GM21576 (cell line): ENCODE measurements around the gene ZSCAN10.
A peak's percentile ranks its signal among the peaks of the same experiment; 100 is the strongest.

ENCODE experiments used
- ATAC-seq: cut with Tn5 transposase; IDR thresholded peaks from one replicate; pipeline ENCODE4 v1.9.1; 2021; ENCODE audit warnings: mild to moderate bottlenecking, moderate library complexity; ENCODE audit not compliant: unreplicated experiment

Gene ZSCAN10

DNA sequence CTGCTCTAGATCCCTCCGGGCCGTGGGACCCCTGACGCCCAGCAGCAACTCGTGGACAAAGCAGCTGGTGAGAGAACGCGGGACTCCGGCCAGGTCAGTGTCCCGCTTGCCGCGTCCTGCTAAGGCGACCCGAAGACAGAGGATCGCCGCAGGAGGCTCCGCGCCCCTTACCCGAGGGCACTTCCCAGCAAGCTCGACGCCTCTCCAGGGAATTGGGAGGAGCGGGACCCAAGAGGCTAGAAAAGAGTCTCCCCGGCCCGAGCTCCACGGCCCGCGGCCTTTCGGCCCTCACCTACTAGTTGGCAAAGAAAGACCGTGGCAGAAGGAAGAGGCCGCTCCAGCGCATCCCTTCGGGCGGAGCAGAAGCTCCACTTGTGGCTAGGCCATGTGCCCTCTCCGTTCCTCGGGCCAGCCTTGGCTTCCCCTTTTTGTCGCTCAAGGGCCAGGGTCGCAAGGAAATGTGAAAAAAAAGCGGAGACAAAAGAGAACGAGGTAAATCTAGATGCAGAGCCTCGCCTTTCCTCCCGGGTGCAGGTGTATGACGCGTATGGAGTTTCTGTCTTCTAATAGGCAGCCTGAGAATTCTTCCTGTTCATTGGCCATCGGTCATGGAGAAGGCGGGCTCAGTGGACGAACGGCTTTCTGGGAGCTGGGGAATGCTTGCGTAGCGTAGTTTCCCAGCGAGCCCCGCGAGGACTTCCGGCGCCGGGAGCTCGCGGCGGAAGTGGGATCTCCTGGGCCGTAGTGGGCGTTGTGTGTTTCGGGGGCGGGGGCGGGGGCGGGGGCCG lies 35.4 kb upstream of the ZSCAN10 start, which contains the start of gene ZNF213:
Gene ZNF213, plus strand, starts transcription at position 692 of the 788 bp plus-strand sequence. CDS start 2,252 bp downstream, outside the sequence.
- ATAC-seq, result peak; percentile 91

DNA sequence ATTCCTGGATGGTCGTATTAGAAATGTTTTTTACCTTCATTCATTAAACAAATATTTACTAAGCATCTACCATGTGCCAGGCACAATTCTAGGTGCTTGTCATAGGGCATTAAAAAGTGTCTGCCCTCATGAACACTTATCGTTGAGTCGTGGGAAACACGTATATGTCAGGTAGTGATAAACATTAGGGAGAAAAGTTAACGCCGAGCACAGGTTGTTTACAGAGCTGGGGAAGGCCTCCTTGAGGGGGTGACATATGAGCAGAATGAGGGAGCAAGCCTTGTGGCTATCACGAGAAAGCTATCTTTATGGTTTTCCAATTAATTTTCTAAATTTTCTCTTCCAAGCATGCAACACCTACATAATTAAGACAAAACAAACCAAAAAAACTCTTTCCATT lies 34.8 kb upstream of the ZSCAN10 start:
- no peak for ATAC-seq

DNA sequence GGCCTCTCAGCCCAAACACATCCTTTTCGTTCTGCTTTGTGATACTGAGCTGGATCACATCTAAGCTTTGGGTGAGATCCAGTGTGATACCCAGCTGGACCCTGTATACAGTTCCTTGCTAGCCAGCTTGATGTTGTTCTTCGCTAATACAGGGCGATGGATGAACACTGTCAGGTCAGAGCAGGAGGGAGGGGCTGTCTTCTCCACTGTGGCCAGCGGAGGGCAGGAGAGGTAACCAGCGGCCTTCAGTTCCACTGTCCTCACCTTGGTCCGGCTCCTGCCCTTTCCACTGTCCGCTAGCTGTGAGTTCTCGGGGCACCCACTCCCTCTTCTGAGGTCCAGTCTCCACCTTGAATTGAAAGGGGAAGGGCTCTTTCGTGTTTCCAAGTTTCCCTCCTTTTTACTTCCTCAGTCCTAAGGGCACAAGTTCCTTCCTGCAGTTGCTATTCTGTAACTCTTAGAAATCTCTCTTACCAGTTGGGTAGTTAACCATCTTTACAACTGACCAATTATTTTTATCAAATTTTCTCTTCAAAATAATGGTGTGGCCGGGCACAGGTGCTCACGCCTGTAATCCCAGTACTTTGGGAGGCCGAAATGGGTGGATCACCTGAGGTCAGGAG lies 32.8 kb upstream of the ZSCAN10 start:
- ATAC-seq, result no peak

DNA sequence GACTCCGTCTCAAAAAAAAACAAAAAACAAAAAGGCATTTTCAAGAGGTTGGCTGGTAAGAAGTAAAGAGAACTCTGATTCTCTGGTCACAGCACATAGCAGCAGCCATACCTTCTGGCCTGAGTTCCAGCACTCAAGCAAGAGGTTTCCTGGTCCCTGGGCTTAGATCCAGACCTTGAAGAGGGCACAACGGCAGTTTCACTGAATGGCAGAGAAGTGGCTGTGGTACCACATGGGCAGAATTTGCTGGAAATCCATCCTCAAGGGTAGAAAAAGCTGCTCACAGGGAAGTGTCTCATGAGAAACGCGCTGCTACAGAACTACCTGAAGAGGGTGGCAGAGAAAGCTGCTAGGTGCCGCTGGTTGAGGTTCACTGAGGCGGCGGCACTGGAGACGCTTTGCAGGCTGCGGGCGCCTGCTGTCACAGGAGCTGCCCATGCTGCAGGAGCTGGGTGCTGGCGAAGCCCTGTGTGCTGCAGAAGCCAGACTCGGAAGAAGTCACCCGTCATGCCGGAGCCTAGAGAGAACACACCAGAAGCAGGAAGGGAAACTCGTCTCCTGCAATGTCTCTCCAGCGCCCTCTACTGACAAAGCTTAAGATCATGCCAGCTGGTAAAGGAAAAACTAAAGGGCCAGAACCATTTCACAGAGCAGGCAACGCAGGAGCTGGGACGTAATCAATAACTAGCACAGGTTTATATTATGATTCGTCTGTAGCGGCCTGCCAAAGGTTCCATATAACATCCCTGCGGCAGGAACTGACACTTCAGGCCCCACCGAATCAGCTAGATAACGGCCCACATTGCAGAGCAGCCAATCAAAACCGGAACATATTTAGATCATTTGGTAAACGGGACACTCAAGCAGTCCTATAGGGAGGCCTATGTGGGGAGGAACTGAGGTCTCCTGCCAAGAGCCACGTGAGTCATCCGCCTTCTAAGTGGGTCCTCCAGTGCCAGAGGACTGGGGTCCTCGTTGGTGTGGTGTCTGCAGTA lies 30.3 kb upstream of the ZSCAN10 start:
- peak; percentile 54 for ATAC-seq

DNA sequence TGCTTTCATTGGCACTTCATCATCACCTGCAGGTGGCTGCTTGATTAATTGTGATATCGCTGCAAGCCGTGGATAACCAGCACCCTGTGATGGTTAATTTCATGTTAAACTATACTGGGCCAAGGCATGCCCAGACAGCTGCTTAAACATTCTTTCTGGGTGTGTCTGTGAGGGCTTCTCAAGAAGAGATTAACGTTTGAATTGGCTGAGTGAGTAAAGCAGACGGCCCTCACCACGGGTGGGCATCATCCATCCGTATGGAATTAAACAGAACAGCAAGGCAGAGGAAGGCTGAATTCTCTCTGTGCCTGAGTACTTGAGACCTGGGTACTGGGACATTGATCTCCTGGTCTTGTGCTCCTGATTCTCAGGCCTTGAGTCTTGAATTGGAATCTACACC lies 28.7 kb upstream of the ZSCAN10 start:
- no peak for ATAC-seq

DNA sequence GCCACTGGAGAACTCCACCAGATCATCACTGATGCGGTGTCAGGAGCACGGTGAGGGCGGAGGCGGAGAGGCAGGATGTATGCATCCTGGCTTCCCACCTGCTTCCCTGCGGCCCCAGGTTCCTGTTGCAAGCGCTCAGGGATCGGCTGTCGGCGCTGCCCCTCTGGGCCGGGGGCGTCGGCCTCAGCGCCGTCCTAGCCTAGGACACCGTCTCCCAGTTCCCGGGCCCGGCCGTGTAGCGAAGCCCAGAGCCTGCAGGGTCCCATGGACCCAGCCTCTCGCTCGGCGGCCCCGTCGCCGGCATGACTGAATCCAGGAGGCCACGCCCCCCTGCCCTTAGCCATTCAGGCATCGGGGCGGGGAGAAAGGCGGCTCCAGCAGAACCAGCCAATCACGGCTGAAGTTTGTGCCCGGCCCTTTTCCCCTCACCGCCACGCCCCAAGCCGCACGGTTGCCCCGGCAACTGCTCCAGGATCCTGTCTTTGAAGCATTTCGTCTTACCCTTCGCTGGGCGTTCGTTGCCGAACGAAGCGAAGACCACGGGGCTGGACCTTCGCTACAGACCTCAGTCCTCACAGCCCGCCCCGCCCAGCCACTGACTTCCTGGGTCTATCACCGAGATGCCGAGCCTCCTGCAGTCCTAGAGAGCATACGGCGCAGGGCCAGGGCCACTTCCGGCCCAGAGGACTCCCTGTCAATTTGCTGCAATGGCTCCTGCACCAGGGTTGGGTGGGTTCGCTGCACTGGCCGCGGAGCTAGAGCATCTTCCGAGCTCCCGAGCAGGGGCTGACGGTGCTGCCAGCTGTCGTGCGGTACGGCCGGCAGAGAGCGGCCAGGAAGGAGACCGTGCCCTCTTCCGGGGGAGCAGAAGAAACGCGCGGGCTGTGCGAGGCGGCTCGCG lies 25.1 kb upstream of the ZSCAN10 start:
- peak; percentile 84 for ATAC-seq

DNA sequence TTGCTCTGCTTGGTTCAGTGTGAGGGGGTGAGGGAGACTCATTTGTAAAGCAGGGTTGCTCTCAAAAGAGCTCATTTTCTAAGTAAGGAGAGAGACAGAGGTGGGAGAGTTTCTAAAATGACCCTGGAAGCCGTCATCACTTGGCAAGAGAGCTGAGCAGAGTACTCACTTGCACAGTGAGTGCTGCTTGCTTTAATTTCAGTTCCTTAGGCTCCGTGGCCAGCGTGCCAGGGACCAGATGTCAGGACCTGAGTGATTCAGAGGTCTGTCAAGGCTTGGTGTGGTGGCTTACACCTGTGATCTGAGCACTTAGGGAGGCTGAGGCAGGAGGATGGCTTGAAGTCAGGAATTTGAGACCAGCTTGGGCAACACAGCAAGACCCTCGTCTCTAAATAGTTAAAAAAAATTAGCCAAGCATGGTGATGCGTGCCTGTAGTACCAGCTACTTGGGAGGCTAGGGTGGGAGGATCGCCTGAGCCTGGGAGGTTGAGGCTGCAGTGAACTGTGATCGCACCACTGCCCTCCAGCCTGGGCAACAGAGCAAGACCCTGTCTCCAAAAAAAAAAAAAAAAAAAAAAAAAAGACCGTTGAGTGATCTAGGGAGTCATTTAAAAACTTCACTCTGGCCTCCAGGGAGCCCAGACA lies 24.0 kb upstream of the ZSCAN10 start:
- ATAC-seq, result no peak

DNA sequence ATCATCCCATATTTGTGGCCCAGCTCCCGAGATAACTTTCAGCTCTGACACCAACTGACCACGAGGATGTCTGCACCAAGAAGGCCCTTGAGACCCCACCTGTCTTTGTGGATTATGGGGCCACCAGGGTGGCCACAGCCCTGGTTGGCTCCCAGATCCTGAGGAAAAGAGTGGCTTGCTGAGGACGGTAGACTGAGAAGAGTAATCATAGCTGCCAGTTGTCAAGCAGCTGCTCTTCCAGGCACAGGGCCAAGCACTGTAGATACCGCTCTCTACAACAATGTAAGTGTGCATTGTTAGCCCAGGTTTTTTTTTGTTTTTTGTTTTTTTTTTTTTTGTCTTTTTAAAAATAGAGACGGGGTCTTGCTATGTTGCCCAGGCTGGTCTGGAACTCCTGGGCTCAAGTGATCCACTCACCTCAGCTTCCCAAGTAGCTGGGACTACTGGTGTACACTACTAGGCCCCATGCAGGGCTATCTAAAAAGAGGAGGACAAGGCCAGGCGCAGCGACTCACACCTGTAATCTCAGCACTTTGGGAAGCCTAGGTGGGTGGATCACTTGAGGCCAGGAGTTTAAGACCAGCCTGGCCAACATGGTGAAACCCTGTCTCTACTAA lies 22.9 kb upstream of the ZSCAN10 start:
- no peak for ATAC-seq

DNA sequence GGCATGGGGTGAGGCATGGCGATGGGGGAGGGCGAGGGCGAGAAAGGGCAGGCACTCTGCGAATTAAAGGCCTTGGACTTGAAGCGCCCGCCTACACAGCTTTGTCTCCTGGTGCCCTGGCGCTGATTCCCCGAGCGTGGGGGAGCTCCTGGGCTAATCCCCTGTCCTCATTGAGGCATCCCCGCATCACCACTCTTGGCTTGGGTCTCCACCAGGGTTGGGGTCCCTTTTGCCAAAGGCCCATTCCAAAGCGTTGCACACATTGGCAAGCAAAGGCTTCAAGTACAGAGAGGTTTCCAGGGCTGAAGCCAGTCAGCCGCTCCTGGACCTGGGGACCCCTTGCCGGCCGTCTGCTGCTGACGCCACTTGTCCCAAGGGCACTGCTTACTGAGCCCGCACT lies 21.3 kb upstream of the ZSCAN10 start:
- no peak for ATAC-seq

DNA sequence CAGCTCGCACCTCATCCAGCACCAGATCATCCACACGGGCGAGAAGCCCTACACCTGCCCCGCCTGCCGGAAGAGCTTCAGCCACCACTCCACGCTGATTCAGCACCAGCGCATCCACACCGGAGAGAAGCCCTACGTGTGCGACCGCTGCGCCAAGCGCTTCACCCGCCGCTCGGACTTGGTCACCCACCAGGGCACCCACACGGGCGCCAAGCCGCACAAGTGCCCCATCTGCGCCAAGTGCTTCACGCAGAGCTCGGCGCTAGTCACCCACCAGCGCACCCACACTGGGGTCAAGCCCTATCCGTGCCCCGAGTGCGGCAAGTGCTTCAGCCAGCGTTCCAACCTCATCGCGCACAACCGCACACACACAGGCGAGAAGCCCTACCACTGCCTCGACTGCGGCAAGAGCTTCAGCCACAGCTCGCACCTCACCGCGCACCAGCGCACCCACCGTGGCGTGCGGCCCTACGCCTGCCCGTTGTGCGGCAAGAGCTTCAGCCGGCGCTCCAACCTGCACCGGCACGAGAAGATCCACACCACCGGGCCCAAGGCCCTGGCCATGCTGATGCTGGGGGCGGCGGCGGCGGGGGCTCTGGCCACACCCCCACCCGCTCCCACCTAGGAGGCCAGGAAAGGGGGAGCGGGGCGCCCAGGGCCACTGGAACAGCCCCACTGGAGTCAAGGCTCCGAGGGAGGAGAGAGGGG lies 20.8 kb upstream of the ZSCAN10 start:
- no peak for ATAC-seq

DNA sequence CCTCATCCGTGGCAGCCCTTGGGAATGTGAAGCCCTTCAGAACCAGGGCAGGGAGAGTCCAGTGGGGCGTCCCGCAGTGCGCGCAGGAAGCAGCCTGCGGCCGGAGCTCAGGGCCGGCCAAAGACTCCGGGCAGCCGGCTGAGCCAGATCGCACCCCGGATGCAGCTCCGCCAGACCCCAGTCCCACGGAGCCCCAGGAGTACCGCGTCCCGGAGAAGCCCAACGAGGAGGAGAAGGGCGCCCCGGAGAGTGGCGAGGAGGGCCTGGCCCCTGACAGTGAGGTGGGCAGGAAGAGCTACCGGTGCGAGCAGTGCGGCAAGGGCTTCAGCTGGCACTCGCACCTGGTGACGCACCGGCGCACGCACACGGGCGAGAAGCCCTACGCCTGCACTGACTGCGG lies 20.2 kb upstream of the ZSCAN10 start:
- no peak for ATAC-seq

DNA sequence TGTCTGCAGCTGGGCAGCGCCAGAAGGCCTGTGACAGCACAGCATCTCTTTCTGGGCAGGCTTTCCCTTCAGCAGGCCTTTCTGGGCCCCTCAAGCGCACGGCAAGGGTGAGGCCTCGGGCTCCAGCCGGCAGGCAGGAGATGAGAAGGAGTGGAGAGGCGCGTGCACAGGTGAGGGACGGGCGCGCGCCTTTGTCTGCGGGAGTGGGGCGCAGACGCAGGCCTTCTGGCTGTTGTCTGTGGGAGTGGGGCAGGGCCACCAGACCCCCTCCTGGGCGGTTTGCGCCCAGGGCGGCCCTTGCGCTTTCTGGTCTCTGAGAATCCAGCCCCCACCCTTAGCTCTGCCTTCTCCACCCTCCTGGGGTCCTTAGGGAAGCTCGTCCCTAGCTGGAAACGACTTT lies 19.8 kb upstream of the ZSCAN10 start:
- ATAC-seq, result no peak

DNA sequence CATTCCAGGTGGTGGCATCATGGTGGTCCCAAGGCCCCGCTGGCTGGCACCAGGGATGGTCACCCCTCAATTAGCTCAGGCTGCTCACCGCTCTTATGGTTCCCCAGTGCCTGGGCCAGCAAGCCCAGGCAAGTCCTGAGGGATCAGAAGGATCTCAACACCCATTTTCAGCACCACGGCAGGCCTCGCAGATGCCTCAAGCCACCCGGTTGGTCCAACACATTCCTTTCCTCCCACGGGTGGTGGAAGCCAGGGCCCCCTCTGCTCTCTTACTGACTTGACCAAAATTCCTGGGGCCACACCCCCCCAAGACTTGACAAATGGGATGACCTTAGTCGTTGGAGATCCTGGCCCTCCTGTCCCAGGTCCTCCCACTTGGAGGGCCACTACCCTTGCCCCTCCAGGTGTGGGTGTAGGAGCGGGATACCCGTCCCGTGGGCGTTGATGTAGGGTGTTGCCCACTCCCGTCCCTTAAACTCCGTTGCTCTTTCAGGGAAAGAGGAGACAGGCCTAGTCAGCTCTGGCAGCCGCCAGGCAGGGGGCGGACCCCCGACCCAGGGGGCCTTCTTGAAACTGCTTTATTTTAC lies 19.2 kb upstream of the ZSCAN10 start:
- ATAC-seq, result no peak

DNA sequence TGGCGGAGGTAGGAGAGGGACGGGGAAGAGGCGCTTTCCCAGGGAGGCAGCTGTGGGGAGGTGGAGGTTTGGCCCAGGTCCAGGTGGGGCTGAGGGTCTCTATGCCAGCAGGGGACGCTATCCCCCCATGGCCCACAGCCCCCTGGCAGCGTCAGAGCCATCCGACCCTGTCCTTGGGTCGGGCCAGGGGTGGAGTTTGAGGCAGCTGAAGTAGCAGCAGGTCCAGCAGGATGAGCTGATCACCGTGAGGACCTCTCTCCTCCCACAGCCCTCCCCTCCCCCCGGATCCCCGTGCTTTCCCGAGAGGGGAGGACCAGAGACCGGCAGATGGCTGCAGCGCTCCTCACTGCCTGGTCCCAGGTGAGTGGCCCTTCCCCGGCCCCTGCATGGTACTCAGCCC lies 16.5 kb upstream of the ZSCAN10 start:
- no peak for ATAC-seq

DNA sequence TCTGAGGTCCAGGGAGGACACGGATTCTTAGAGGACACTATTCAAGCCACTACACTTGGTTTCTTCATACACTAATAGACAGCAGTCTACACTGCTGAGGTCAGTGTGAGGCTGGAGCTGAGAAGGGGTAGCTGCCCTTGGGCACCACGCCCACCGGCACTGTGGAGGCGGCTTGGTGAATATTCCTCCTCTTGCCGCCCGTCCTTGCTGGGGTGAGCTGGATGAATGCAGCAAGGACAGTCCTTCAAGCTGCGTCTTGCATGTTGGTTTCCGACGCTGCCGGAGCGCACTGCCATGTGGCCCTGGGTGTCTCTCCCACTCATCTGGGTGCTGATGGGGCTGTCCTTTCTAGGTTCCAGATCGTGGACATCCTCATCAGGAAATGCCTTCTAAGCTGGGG lies 15.9 kb upstream of the ZSCAN10 start:
- no peak for ATAC-seq

DNA sequence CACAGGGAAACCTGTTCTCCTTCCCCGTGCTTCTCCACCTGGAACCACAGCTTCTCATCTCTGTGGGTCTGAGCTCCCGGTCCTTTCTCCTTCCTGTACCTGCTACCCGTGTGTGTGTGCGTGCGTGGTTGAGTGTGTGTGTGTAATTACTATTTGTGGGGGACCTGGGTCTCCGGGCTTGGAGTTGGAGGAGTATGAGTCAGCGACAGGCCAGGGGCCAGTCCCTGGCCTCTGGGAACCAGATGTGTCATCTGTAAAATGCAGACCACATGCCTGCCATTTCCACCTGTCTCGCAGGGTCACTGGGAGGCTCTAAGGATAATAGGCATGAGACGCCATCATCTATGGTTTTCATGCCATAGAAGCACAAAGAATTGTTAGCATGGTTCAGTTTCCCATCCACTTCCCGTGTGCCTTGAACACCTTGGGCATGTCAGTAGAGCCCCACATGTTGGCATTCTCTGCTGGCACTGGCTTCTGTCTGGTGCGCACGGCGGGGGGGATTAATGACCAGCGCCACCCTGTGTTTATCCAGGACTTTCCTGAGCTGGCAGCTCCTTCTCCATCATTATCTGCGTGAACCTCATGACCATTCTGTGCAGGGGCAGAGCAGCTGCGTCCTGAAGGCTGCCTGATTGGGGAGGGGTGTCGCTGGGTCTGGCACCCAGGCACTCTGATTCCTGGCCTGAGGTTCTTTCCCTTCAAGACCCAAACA lies 14.8 kb upstream of the ZSCAN10 start:
- ATAC-seq, result no peak

DNA sequence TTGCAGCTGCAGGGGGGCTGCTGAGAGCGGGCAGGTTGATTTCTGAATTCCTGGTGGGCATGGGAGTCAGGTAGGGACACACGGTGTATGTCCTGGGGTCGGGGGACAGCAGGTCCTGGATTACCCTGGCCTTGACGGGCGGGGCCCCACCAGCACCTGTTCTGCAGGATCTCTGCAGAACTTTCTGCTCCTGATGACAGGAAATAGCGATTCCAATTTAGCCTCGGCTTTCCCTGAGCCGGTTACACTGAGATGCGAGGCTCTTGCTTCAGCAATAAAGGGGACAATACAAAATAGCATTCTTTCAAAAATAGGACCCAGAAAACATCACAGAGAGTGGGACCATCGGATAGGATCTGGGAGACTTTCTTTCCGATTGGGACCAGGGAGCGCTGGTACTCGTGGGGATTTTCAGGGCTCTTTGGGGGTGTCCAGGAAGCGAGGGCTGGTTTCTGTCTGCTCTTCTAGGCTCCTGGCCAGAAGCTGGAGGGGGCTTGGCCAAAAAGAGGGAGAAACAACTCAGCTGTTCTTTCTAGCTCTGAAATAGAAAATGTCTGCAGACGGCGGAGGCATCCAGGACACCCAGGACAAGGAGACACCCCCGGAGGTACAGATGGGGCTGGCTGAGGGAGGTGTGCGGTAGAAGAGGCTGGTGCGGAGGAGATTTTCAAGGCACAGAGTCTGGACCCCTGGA lies 13.9 kb upstream of the ZSCAN10 start:
- ATAC-seq, result no peak
